GM12878 (cell line): Measurements from ENCODE around the gene KCND3. TPM values are rescaled to one million over a fixed set of nuclear protein-coding genes. Genes with fewer than 3 reads are reported as not detected.

Experiments used
- ATAC-seq: fragments of 200-7000 bp; cut with Tn5 transposase; 3 replicates; pipeline ENCODE4 v1.9.1; 2020; ENCODE audit warnings: mild to moderate bottlenecking, moderate library complexity
- BruUV-seq: library from RNA; stranded (reverse); fragments of 400-500 nt; replicated peaks from 2 replicates; lab custom pipeline; 2021; lab: Mats Ljungman, UMichigan
- CTCF ChIA-PET: fragments of 300-600 bp; sonication (Branson Sonifier 250); formaldehyde crosslinking; extraction: SDS; loops from one replicate; lab custom pipeline; 2021; ENCODE audit warnings: inconsistent platforms; lab: Yijun Ruan, JAX
- POLR2A ChIA-PET: fragments of 350-600 bp; formaldehyde crosslinking; extraction: SDS; loops from one replicate; lab custom pipeline; 2021; ENCODE audit warnings: inconsistent platforms; lab: Charles Lee
- RAD21 ChIA-PET: fragments of 300-600 bp; sonication (Branson Sonifier 250); formaldehyde crosslinking; loops from one replicate; lab custom pipeline; 2023; ENCODE audit warnings: antibody characterized with exemption; ENCODE audit not compliant: unreplicated experiment; lab: Charles Lee
- SMC1A ChIA-PET: fragments of 300-600 bp; sonication (Branson Sonifier 250); formaldehyde crosslinking; loops from one replicate; lab custom pipeline; 2023; ENCODE audit not compliant: unreplicated experiment, uncharacterized antibody; lab: Charles Lee
- DNase-seq: peaks from one replicate; pipeline ENCODE4 v3.0.0-alpha.2; 2011; ENCODE audit warnings: low read depth, low spot score
- FAIRE-seq: peaks from 3 replicates; lab custom pipeline; 2011; peaks lifted over from hg19 to GRCh38; lab: Jason Lieb, UNC
- H2AFZ ChIP-seq: 2 replicates; pipeline ENCODE4 v1.6.0; 2011; ENCODE audit warnings: low read depth, low read length, control low read depth; ENCODE audit not compliant: control insufficient read depth
- H3K27ac ChIP-seq: 2 replicates; pipeline ENCODE4 v1.5.1; 2011; ENCODE audit warnings: control low read depth; ENCODE audit not compliant: control insufficient read depth, insufficient read depth
- H3K27me3 ChIP-seq, 2 experiments: replicated peaks in 1 of 2; 2 replicates each; pipeline versions ENCODE4 v1.6.0 to v1.6.1; 2011; ENCODE audit warnings: low read length in 1 of 2; ENCODE audit not compliant: control insufficient read depth in 2 of 2, insufficient read depth in 2 of 2
- H3K36me3 ChIP-seq, 2 experiments: 2 replicates each; pipeline ENCODE4 v1.5.1; 2011; ENCODE audit warnings: low read length in 1 of 2; ENCODE audit not compliant: control insufficient read depth in 2 of 2, insufficient read depth in 2 of 2
- H3K4me1 ChIP-seq: 2 replicates; pipeline ENCODE4 v1.6.1; 2011; ENCODE audit warnings: mild to moderate bottlenecking, low read length, moderate library complexity, mixed read lengths; ENCODE audit not compliant: control insufficient read depth, insufficient read depth
- H3K4me2 ChIP-seq: 2 replicates; pipeline ENCODE4 v1.6.0; 2011; ENCODE audit warnings: control low read depth; ENCODE audit not compliant: control insufficient read depth, insufficient read depth
- H3K4me3 ChIP-seq: fragments of 200-600 bp; sonication (generic); 2 replicates; pipeline ENCODE4 v1.5.1; 2016
- H3K79me2 ChIP-seq: 2 replicates; pipeline ENCODE4 v1.6.0; 2011; ENCODE audit warnings: low read length; ENCODE audit not compliant: control insufficient read depth, insufficient read depth
- H3K9ac ChIP-seq: 2 replicates; pipeline ENCODE4 v1.8.0; 2011; ENCODE audit warnings: low read length, control low read depth, mixed read lengths; ENCODE audit not compliant: control insufficient read depth, insufficient read depth
- H3K9me3 ChIP-seq: replicated peaks from 3 replicates; pipeline ENCODE4 v1.5.1; 2011; ENCODE audit warnings: mild to moderate bottlenecking, low read length; ENCODE audit not compliant: control insufficient read depth, insufficient read depth
- H4K20me1 ChIP-seq: 2 replicates; pipeline ENCODE4 v1.6.0; 2011; ENCODE audit not compliant: control insufficient read depth, insufficient read depth
- BCL11A ChIP-seq: IDR thresholded peaks from 2 replicates; pipeline ENCODE4 v1.6.1; 2011; ENCODE audit warnings: low read depth, low read length
- BCL3 ChIP-seq: IDR thresholded peaks from 2 replicates; pipeline ENCODE4 v1.6.1; 2011; ENCODE audit warnings: borderline replicate concordance, low read depth, mild to moderate bottlenecking, moderate library complexity, low read length; ENCODE audit not compliant: insufficient read depth, poor library complexity, severe bottlenecking
- CREB1 ChIP-seq: IDR thresholded peaks from 2 replicates; pipeline ENCODE4 v1.6.1; 2012; ENCODE audit warnings: low read depth, mild to moderate bottlenecking, inconsistent platforms
- EZH2 ChIP-seq: IDR thresholded peaks from 2 replicates; pipeline ENCODE4 v1.6.1; 2012; ENCODE audit warnings: low read depth, mild to moderate bottlenecking, control low read depth, inconsistent platforms, low read length, borderline replicate concordance; ENCODE audit not compliant: control insufficient read depth
- HCFC1 ChIP-seq: fragments of 150-350 bp; IDR thresholded peaks from 2 replicates; pipeline ENCODE4 v1.6.1; 2014; ENCODE audit warnings: low read length
- IRF4 ChIP-seq: IDR thresholded peaks from 2 replicates; pipeline ENCODE4 v1.6.1; 2011; ENCODE audit warnings: low read depth, low read length
- IRF5 ChIP-seq: fragments of 450-650 bp; IDR thresholded peaks from 2 replicates; pipeline ENCODE4 v1.6.1; 2017; ENCODE audit warnings: borderline replicate concordance
- KDM1A ChIP-seq: fragments of 200-600 bp; sonication (generic); IDR thresholded peaks from 2 replicates; pipeline ENCODE4 v1.6.1; 2016; ENCODE audit warnings: borderline replicate concordance
- PBX3 ChIP-seq: IDR thresholded peaks from 2 replicates; pipeline ENCODE4 v1.6.1; 2011; ENCODE audit warnings: mild to moderate bottlenecking, low read depth, low read length, moderate library complexity; ENCODE audit not compliant: insufficient replicate concordance
- RAD51 ChIP-seq: fragments of 450-650 bp; IDR thresholded peaks from 2 replicates; pipeline ENCODE4 v1.6.1; 2016; ENCODE audit warnings: moderate library complexity, mild to moderate bottlenecking, inconsistent platforms
- RELA ChIP-seq: fragments of 450-650 bp; IDR thresholded peaks from 2 replicates; pipeline ENCODE4 v1.8.0; 2014; ENCODE audit warnings: borderline replicate concordance; ENCODE audit not compliant: partially characterized antibody
- SPI1 ChIP-seq: IDR thresholded peaks from 2 replicates; pipeline ENCODE4 v1.6.1; 2011; ENCODE audit warnings: low read depth, mild to moderate bottlenecking, low read length, moderate library complexity, borderline replicate concordance; ENCODE audit not compliant: insufficient read depth
- SRF ChIP-seq, 2 experiments: IDR thresholded peaks; 2 replicates each; pipeline ENCODE4 v1.6.1; 2011; ENCODE audit warnings: low read depth in 2 of 2, low read length in 2 of 2, mild to moderate bottlenecking in 1 of 2, moderate library complexity in 1 of 2
- WRNIP1 ChIP-seq: IDR thresholded peaks from 2 replicates; pipeline ENCODE4 v1.6.1; 2011; ENCODE audit warnings: low read depth, low read length, improper control_type of control experiment, borderline replicate concordance
- YY1 ChIP-seq: IDR thresholded peaks from 2 replicates; pipeline ENCODE4 v1.6.1; 2011; ENCODE audit warnings: low read depth, mild to moderate bottlenecking, low read length
- ZBED1 ChIP-seq: IDR thresholded peaks from 2 replicates; pipeline ENCODE4 v1.6.1; 2016; ENCODE audit warnings: borderline replicate concordance
- ZBTB40 ChIP-seq: fragments of 450-650 bp; IDR thresholded peaks from 2 replicates; pipeline ENCODE4 v1.6.1; 2016; ENCODE audit warnings: mild to moderate bottlenecking, moderate library complexity, borderline replicate concordance
- ZSCAN29 ChIP-seq: fragments of 450-650 bp; IDR thresholded peaks from 2 replicates; pipeline ENCODE4 v1.6.1; 2017; ENCODE audit warnings: mild to moderate bottlenecking, moderate library complexity
- WGBS: methylation state at CpG from one replicate; pipeline ENCODE4 v1.1.6; 2016; ENCODE audit warnings: low lambda C conversion rate; ENCODE audit not compliant: insufficient replicate concordance, insufficient coverage; ENCODE audit errors: missing lambda C conversion rate; 5-methylcytosine and 5-hydroxymethylcytosine counted together
- in situ Hi-C: fragments of 300-500 bp; cut with MboI; formaldehyde crosslinking; loops from 9 replicates; pipeline ENCODE4 v1.14.3; 2018; ENCODE audit warnings: mixed read lengths
- intact Hi-C: fragments of 100-400 bp; cut with micrococcal nuclease; formaldehyde crosslinking; loops from one replicate; pipeline ENCODE4 v1.14.2; 2022; ENCODE audit not compliant: unreplicated experiment
- polyA plus RNA-seq, 11 experiments: library from polyadenylated mRNA; depleted of rRNA in 4 of 11; unstranded in 6 of 11; stranded (reverse) in 5 of 11; fragments of >200 nt; fragmentation: Nextera tagmentation in 4 of 11; fragmentation: Illumina TruSeq in 1 of 11; extraction: Ambion mirVana in 4 of 11; extraction: Trizol in 1 of 11; gene quantifications; 1 replicate in 1 of 11; 2 replicates in 10 of 11; pipeline versions ENCODE4 v1.2.1 to v1.2.3, GENCODE V29; 2011 to 2016; ENCODE audit warnings: inconsistent platforms in 2 of 11, missing spikeins in 2 of 11, low read depth in 1 of 11
- total RNA-seq, 4 experiments: library from RNA; depleted of rRNA in 3 of 4; stranded (reverse); fragments of >200 nt in 3 of 4; fragmentation: Illumina TruSeq in 1 of 4; extraction: Trizol in 1 of 4; gene quantifications; 2 replicates each; pipeline versions ENCODE4 v1.2.1 to v1.2.3, GENCODE V29; 2013 to 2021

The KCND3 gene
- total and polyA plus RNA-seq, 10 of the 15 experiments (the other 5 are each of a cell fraction or from before 2014, with no cell fraction given), result 0.02 TPM; not detected in 9

- FAIRE-seq (no peak), ATAC-seq (no peak), DNase-seq (no peak)
- in situ Hi-C loops (no loop called here), intact Hi-C loops (no loop called here)
- ChIA-PET CTCF (no interaction called here), POLR2A (no interaction called here), RAD21 (no interaction called here), SMC1A (no interaction called here)
- Histone ChIP-seq H3K4me3 (no peak overlapping the region), H4K20me1 (no peaks in the 10 kb centered on the region; the same call in 1 of the 2 replicates), H3K9me3 (no peaks in the 10 kb centered on the region), H3K27ac (no peak overlapping the region), H3K36me3 (no peaks in the 10 kb centered on the region), H2AFZ (no peak overlapping the region), H3K4me1 (no peaks in the 10 kb centered on the region), H3K4me2 (no peak overlapping the region), H3K79me2 (no peaks in the 10 kb centered on the region), H3K9ac (no peak overlapping the region), H3K27me3 (peaks cover 4 to 6% of the 10 kb centered on the region in 2 experiments)
- WGBS, result 26% methylated on average over 11 of the region's 11 CpGs
- no TSS peak for BruUV-seq
- TF ChIP-seq RELA (no peak), YY1 (no peak), ZSCAN29 (no peak), HCFC1 (no peak), ZBTB40 (no peak), SRF (IDR thresholded peaks at IDR 0.05; ENCODE audit: low read depth in 2 of 2, low read length in 2 of 2) (no peak), KDM1A (no peak), BCL3 (no peak), SPI1 (no peak), ZBED1 (no peak), RAD51 (no peak), IRF4 (no peak), CREB1 (no peak), EZH2 (no peak), WRNIP1 (no peak), IRF5 (no peak), PBX3 (no peak), BCL11A (no peak)
Observed at GRCh38 chr1:111804776-111805175, 184.7 kb downstream of the KCND3 start.
